NCI-H1436 (cell line): ENCODE results near the gene KIF13A.
"Not testable (repeated sequence)": the region's sequence is repeated elsewhere in the genome, so short reads cannot be mapped to it uniquely, and the experiment has no call there.

ENCODE experiments used
- DNase-seq: peaks from one replicate; lab custom pipeline; 2025; lab: John Stamatoyannopoulos, UW

Gene KIF13A

GRCh38 chr6:17900011-17900410 lies 87.4 kb downstream of the KIF13A start:
- no peak for DNase-seq

- DNase-seq, result no peak
Observed at GRCh38 chr6:17899491-17899890, 87.9 kb downstream of the KIF13A start.

GRCh38 chr6:17897681-17898080 lies 89.8 kb downstream of the KIF13A start:
- DNase-seq, result no peak

GRCh38 chr6:17894905-17895304 lies 92.5 kb downstream of the KIF13A start:
- no peak for DNase-seq

GRCh38 chr6:17894191-17894590 lies 93.2 kb downstream of the KIF13A start:
- DNase-seq, result no peak

GRCh38 chr6:17892097-17892686 lies 95.2 kb downstream of the KIF13A start:
- DNase-seq, result no peak

- DNase-seq, result no peak
Observed at GRCh38 chr6:17890309-17890708, 97.1 kb downstream of the KIF13A start.

- DNase-seq, result not testable (repeated sequence)
Observed at GRCh38 chr6:17889777-17890176, 97.7 kb downstream of the KIF13A start.

- DNase-seq, result no peak
Observed at GRCh38 chr6:17886891-17887290, 100.5 kb downstream of the KIF13A start.

GRCh38 chr6:17885889-17886576 lies 101.4 kb downstream of the KIF13A start:
- no peak for DNase-seq

GRCh38 chr6:17884498-17885478 lies 102.6 kb downstream of the KIF13A start:
- no peak for DNase-seq

GRCh38 chr6:17883665-17884497 lies 103.6 kb downstream of the KIF13A start:
- DNase-seq, result no peak

GRCh38 chr6:17881085-17881858 lies 106.2 kb downstream of the KIF13A start:
- no peak for DNase-seq

GRCh38 chr6:17879184-17879583 lies 108.3 kb downstream of the KIF13A start:
- no peak for DNase-seq

GRCh38 chr6:17878734-17879133 lies 108.7 kb downstream of the KIF13A start:
- no peak for DNase-seq

GRCh38 chr6:17877895-17878440 lies 109.5 kb downstream of the KIF13A start:
- no peak for DNase-seq

- no peak for DNase-seq
Observed at GRCh38 chr6:17877196-17877894, 110.1 kb downstream of the KIF13A start.

- no peak for DNase-seq
Observed at GRCh38 chr6:17874753-17875152, 112.7 kb downstream of the KIF13A start.

- DNase-seq, result no peak
Observed at GRCh38 chr6:17872908-17873307, 114.5 kb downstream of the KIF13A start.

- DNase-seq, result no peak
Observed at GRCh38 chr6:17871836-17872235, 115.6 kb downstream of the KIF13A start.
